ENCODE data around the gene LGI2. TPM values are rescaled to one million over a fixed set of nuclear protein-coding genes. Genes with fewer than 3 reads are reported as not detected.
"Not testable (repeated sequence)": the region's sequence is repeated elsewhere in the genome, so short reads cannot be mapped to it uniquely, and the experiment has no call there.

LGI2 gene
- polyA plus RNA-seq (ENCODE audit: insufficient read length in 4 of 4), result 10 to 100 TPM; 28.7 to 34.0 (median 30.7) TPM

GRCh38 chr4:25030277-25031076 lies at the start of gene LGI2:
Gene LGI2, minus strand, starts transcription at chr4:25030946. Its CDS starts 253 bp downstream, at chr4:25030693.
- no peak for DNase-seq (ENCODE audit: low read depth in 4 of 4, low spot score in 3 of 4)

GRCh38 chr4:25078523-25078922 lies 47.8 kb upstream of the LGI2 start:
- no peak for DNase-seq (ENCODE audit: low read depth in 4 of 4, low spot score in 3 of 4)

- no peak for DNase-seq (ENCODE audit: low read depth in 4 of 4, low spot score in 3 of 4)
Measured at GRCh38 chr4:25076625-25077398, 46.1 kb upstream of the LGI2 start.

- no peak for DNase-seq (ENCODE audit: low read depth in 4 of 4, low spot score in 3 of 4)
Measured at GRCh38 chr4:25075851-25076250, 45.1 kb upstream of the LGI2 start.

GRCh38 chr4:25075129-25075528 lies 44.4 kb upstream of the LGI2 start:
- no peak for DNase-seq (ENCODE audit: low read depth in 4 of 4, low spot score in 3 of 4)

GRCh38 chr4:25070545-25070944 lies 39.8 kb upstream of the LGI2 start:
- no peak for DNase-seq (ENCODE audit: low read depth in 4 of 4, low spot score in 3 of 4)

- no peak for DNase-seq (ENCODE audit: low read depth in 4 of 4, low spot score in 3 of 4)
Measured at GRCh38 chr4:25069014-25069413, 38.3 kb upstream of the LGI2 start.

- no peak for DNase-seq (ENCODE audit: low read depth in 4 of 4, low spot score in 3 of 4)
Measured at GRCh38 chr4:25068386-25068785, 37.6 kb upstream of the LGI2 start.

GRCh38 chr4:25065932-25066590 lies 35.3 kb upstream of the LGI2 start:
- no peak for DNase-seq (ENCODE audit: low read depth in 4 of 4, low spot score in 3 of 4)

GRCh38 chr4:25065431-25065858 lies 34.7 kb upstream of the LGI2 start:
- peak in 3 of 4 donors; percentile 61 to 76 (median 74) for DNase-seq (ENCODE audit: low read depth in 4 of 4, low spot score in 3 of 4)

- not testable (repeated sequence) for DNase-seq (ENCODE audit: low read depth in 4 of 4, low spot score in 3 of 4)
Measured at GRCh38 chr4:25064447-25064846, 33.7 kb upstream of the LGI2 start.

- DNase-seq (ENCODE audit: low read depth in 4 of 4, low spot score in 3 of 4), result no peak
Measured at GRCh38 chr4:25063116-25063515, 32.4 kb upstream of the LGI2 start.

GRCh38 chr4:25062098-25062497 lies 31.4 kb upstream of the LGI2 start:
- no peak for DNase-seq (ENCODE audit: low read depth in 4 of 4, low spot score in 3 of 4)

- no peak for DNase-seq (ENCODE audit: low read depth in 4 of 4, low spot score in 3 of 4)
Measured at GRCh38 chr4:25061602-25062001, 30.9 kb upstream of the LGI2 start.

- DNase-seq (ENCODE audit: low read depth in 4 of 4, low spot score in 3 of 4), result no peak
Measured at GRCh38 chr4:25060963-25061340, 30.2 kb upstream of the LGI2 start.

- DNase-seq (ENCODE audit: low read depth in 4 of 4, low spot score in 3 of 4), result no peak
Measured at GRCh38 chr4:25060241-25060962, 29.7 kb upstream of the LGI2 start.

- no peak for DNase-seq (ENCODE audit: low read depth in 4 of 4, low spot score in 3 of 4)
Measured at GRCh38 chr4:25059791-25060190, 29.0 kb upstream of the LGI2 start.

GRCh38 chr4:25058796-25059195 lies 28.1 kb upstream of the LGI2 start:
- no peak for DNase-seq (ENCODE audit: low read depth in 4 of 4, low spot score in 3 of 4)

GRCh38 chr4:25057299-25057698 lies 26.6 kb upstream of the LGI2 start:
- no peak for DNase-seq (ENCODE audit: low read depth in 4 of 4, low spot score in 3 of 4)

- not testable (repeated sequence) for DNase-seq (ENCODE audit: low read depth in 4 of 4, low spot score in 3 of 4)
Measured at GRCh38 chr4:25052037-25052436, 21.3 kb upstream of the LGI2 start.

GRCh38 chr4:25051534-25051933 lies 20.8 kb upstream of the LGI2 start:
- no peak for DNase-seq (ENCODE audit: low read depth in 4 of 4, low spot score in 3 of 4)

Data from right renal pelvis (tissue), 4 donors.